Pulmonary artery endothelial cell (primary cell): ENCODE data around the gene CT47A1. TPM values are rescaled to one million over a fixed set of nuclear protein-coding genes. Genes with fewer than 3 reads are reported as not detected.
"Not testable (repeated sequence)": the region's sequence is repeated elsewhere in the genome, so short reads cannot be mapped to it uniquely, and the experiment has no call there.

Experiments used
- DNase-seq: peaks from one replicate; pipeline ENCODE4 v3.0.0-alpha.2; 2011; ENCODE audit warnings: low read depth, low spot score
- total RNA-seq: library from RNA; depleted of rRNA; stranded (reverse); fragments of >200 nt; gene quantifications from 2 replicates; pipeline ENCODE4 v1.2.3, GENCODE V29; 2014

CT47A1 gene
- not detected in 2 replicates for total RNA-seq

GRCh38 chrX:120985660-120986059 is at the start of gene CT47A1:
CT47A1 (minus strand) TSS chrX:120985760; CDS start chrX:120985529, 231 bp downstream.
- DNase-seq: not testable (repeated sequence)

GRCh38 chrX:121032531-121032930 is 47.0 kb upstream of the CT47A1 start:
- DNase-seq: no peak

- no peak for DNase-seq
Measured at GRCh38 chrX:121030083-121030482, 44.5 kb upstream of the CT47A1 start.

GRCh38 chrX:121028419-121028818 is 42.9 kb upstream of the CT47A1 start:
- DNase-seq: no peak

- no peak for DNase-seq
Measured at GRCh38 chrX:121014826-121015225, 29.3 kb upstream of the CT47A1 start.

DNA sequence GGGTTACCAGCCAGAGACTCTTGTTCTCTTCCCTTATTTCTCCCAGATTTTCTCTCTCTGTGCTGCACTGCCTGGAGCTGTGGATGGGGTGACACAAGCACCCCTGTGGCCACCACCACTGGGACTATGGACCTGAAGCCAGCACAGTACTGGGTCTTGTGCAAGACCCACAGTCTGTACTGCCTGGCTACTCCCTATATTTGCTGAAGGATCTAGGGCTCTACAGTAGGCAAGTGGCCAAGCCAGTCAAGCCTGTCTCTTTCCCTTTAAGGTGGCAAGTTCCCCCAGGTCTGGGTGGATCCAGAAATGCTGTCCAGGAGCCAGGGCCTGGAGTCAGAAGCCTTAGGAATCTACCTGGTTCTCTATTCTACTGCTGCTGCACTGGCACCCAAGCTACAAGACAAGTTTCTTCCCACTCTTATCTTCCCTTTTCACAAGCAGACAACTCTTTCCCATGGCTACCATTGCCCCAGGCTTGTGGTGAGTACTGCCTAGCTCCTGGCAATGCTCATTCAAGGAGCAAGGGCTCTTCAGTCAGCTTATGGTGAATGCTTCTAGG is 28.4 kb upstream of the CT47A1 start:
- no peak for DNase-seq

DNA sequence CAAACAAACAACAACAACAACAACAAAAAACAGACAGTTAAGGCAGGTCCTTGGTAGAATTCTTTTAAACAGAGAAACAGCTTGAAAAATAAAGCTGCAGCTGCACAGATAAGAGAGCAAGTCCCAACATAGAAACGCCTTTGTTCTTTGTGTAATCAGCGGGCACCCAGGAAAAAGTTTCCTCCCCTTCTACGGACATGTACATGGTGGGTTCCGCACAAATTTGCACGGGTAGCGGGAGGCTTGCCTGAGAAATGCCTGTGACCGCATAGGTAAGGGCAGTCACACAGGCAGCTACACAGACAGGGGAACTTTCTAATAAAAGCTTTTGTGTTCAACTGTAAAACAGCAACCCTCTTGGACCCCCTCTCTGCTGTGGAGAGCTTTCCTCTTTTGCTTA is 25.7 kb upstream of the CT47A1 start:
- no peak for DNase-seq

DNA sequence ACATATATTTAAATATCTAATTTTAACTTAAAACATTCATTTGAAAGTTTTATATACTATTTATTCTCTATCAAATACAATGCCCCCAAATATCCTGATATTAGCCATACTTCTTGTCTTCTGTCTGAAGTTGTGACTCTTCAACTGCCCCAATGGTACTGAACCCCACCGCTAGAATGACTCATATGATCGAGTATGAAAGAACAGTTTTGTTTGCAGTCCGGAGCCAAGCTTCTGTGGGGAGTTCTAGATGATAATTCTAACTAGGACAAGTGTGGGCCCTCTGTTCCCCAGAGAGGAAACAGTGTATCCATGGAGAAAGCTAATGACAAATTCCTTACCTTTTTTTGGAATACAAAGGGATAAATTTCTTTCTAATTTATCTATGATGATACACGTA is 24.7 kb upstream of the CT47A1 start:
- DNase-seq: no peak

- DNase-seq: no peak
Measured at GRCh38 chrX:121009764-121010163, 24.2 kb upstream of the CT47A1 start.

GRCh38 chrX:121008920-121009319 is 23.4 kb upstream of the CT47A1 start:
- DNase-seq: no peak

DNA sequence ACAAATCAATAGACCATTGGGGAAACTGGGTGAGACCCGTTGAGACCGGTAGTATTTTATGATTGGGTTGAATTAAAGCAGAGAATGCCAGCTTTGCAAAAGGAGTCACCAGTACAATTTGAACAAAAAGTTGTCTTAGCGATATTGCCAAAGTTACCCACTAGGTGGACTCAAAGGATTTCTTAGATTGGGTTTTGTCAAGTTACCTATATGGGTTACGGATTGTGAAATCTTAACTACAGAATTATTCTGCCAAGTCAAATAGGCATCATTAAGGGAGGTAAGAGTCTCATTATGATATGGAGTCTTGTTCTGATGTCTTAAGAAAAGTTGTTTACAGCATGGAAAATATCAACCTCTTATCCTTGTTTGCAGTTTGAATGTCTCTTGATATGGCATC is 15.0 kb upstream of the CT47A1 start:
- no peak for DNase-seq

DNA sequence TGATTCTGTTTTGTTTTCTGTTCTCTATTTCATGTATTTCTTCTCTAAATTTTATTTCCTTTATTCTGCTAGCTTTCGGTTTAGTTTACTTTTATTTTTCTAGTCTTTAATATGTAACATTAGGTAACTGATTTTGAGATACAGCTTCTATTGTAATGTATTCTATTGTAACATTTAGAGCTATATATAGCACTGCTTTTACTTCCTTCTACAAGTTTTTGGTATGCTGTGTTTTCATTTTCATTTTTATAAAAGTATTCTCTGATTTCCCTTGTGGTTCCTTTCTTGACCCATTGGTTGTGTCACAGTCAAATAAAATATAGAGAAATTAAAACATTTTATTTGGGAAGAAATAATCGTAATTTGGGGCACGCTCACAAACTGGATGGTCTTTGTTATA is 13.9 kb upstream of the CT47A1 start:
- no peak for DNase-seq

DNA sequence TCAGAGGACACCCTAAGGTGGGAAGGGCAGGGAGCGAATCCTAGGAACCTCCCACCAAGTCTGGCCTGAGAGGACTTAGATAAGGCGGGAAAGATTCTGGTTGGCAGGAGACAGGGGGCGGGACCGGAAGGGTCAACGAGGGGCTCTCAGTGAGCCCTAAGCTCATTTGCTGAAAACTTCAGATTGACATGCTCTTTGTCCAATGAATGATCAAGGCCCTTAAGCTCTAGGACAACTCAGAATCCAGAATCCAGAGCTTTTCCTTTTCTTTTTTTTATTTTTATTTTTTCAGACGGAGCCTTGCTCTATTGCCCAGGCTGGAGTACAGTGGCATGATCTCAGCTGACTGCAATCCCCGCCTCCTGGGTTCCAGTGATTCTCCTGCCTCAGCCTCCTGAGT is 29.1 kb downstream of the CT47A1 start, which contains the start of gene CT47A7:
TSS of gene CT47A7 (minus strand) at position 101 of the 400 bp plus-strand sequence. CDS start 255 bp downstream, outside the sequence.
- not testable (repeated sequence) for DNase-seq

Other genes with a start within 250 kb of the CT47A1 start
- not detected in 2 replicates for gene CT47B1, start 109.9 kb downstream of the CT47A1 start, total RNA-seq
- gene CT47A11, start 48.6 kb downstream of the CT47A1 start, total RNA-seq: not detected in 2 replicates
- gene CT47A10, start 43.7 kb downstream of the CT47A1 start, total RNA-seq: not detected in 2 replicates
- gene CT47A9, start 38.9 kb downstream of the CT47A1 start, total RNA-seq: not detected in 2 replicates
- not detected in 2 replicates for gene CT47A8, start 34.0 kb downstream of the CT47A1 start, total RNA-seq
- not detected in 2 replicates for gene CT47A7, start 29.2 kb downstream of the CT47A1 start, total RNA-seq
- gene CT47A6, start 24.3 kb downstream of the CT47A1 start, total RNA-seq: not detected in 2 replicates
- gene CT47A5, start 19.4 kb downstream of the CT47A1 start, total RNA-seq: not detected in 2 replicates
- gene CT47A4, start 14.6 kb downstream of the CT47A1 start, total RNA-seq: not detected in 2 replicates
- gene CT47A3, start 9.7 kb downstream of the CT47A1 start, total RNA-seq: not detected in 2 replicates
- gene CT47A2, start 4.8 kb downstream of the CT47A1 start, total RNA-seq: not detected in 2 replicates
- 3.5 and 3.7 TPM in 2 replicates for gene GLUD2, start 61.9 kb upstream of the CT47A1 start, total RNA-seq